Measurements from ENCODE around the gene ABHD1.

Gene ABHD1

DNA sequence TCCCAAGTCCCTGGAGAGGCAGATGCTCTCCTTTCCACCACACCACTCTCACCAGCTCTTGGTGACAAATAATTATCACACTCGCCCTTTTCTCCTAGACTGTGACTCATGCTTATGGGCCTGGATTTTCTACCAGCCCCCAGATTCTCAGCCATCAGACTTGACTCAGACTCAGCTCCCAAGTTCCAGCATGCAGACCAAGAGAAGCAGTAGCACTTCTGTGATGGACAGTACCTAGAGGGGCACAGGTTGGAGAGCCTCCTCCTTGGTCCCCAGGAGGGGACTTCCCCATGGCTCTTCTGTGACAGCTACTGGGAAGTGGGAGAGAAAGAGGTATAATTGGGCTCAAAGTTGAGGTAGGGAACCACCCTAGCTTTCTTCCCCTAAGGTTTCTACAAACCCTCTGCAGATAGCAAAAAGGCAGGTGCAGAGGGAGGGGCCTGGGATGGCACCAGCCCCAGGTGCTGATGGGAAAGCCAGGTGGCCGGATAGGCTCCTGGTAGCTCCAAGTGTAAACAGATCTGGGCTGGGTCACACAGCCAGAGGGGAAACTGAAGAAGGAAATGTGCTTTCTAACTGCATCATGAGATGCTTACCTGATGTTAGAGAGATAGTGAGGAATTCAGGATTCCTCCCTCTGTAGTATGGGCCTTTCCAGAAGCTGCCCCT, 29.3 kb downstream of the ABHD1 start:
- H3K4me3 ChIP-seq (ENCODE audit: low read length), result no peak overlapping the region
- TF ChIP-seq, protein P1, sequence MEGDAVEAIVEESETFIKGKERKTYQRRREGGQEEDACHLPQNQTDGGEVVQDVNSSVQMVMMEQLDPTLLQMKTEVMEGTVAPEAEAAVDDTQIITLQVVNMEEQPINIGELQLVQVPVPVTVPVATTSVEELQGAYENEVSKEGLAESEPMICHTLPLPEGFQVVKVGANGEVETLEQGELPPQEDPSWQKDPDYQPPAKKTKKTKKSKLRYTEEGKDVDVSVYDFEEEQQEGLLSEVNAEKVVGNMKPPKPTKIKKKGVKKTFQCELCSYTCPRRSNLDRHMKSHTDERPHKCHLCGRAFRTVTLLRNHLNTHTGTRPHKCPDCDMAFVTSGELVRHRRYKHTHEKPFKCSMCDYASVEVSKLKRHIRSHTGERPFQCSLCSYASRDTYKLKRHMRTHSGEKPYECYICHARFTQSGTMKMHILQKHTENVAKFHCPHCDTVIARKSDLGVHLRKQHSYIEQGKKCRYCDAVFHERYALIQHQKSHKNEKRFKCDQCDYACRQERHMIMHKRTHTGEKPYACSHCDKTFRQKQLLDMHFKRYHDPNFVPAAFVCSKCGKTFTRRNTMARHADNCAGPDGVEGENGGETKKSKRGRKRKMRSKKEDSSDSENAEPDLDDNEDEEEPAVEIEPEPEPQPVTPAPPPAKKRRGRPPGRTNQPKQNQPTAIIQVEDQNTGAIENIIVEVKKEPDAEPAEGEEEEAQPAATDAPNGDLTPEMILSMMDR (conservative IDR thresholded peaks at IDR 0.05; ENCODE audit: low read depth, low read length), result no peak
- no peak for DNase-seq (ENCODE audit: low read depth)

DNA sequence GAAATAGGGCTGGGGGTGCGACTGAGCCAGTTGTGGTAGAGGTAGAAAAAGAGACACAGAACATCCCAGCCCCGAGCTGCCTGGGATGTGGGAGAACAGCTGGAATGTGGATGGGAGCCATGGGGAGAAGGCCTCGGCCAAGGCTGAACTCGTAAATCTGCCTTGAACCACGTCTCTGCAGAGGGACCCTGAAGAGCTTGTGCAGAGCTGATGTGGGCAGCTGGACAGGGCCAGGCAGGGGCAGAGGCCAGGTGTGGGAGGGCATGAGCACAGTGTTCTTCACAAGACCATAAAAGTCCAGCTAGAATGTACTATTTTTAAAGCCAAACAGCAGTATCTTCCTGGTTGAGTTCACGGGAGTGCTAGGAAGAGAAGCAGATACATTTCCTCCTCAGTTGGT, 30.9 kb downstream of the ABHD1 start:
- no peak overlapping the region for H3K4me3 ChIP-seq (ENCODE audit: low read length)
- no peak for DNase-seq (ENCODE audit: low read depth)
- TF ChIP-seq, protein P1 (conservative IDR thresholded peaks at IDR 0.05; ENCODE audit: low read depth, low read length), result no peak

DNA sequence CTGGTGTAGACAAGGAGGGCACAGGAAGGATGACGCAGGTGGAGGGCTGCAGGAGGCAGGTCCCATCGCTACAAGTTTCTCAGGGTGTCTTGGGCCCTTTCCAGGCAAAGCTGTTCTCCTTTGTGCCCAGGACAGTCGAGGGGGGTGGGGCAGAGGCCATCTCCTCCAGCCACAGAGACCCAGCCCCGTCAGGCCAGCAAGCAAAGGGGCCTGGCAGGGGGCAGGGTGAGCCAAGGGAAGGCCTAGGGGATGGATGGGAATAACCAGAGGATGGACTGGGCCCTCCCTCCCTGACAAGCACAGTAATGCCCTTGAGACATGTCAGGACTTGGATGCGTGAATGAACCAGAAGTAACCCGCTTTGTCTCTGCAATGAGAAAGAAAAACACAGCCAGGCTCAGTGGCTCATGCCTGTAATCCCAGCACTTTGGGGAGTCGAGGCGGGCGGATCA, 31.5 kb downstream of the ABHD1 start:
- no peak overlapping the region for H3K4me3 ChIP-seq (ENCODE audit: low read length)
- TF ChIP-seq, protein P1 (conservative IDR thresholded peaks at IDR 0.05; ENCODE audit: low read depth, low read length), result no peak
- no peak for DNase-seq (ENCODE audit: low read depth)

DNA sequence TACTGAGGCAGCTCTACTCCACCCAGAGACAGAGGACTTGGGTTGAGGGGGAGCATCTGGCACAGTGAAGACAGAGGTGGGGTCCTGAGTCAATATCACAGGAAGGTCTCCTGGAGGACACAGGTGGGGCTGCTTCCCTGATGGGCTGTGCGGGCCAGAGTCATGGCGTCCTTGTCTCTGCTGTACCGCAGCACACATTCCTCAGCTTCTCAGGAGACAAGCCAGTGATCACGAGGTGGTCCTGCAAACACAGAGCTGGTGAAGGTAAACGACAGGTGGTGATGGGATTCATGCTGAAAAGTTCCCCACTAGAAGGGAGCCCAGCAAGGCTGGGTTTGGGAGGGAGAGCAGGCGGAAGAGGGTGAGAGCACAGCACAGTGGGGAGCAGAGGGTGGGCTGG, 34.9 kb downstream of the ABHD1 start:
- TF ChIP-seq, protein P1 (conservative IDR thresholded peaks at IDR 0.05; ENCODE audit: low read depth, low read length), result no peak
- no peak for DNase-seq (ENCODE audit: low read depth)
- no peak overlapping the region for H3K4me3 ChIP-seq (ENCODE audit: low read length)

DNA sequence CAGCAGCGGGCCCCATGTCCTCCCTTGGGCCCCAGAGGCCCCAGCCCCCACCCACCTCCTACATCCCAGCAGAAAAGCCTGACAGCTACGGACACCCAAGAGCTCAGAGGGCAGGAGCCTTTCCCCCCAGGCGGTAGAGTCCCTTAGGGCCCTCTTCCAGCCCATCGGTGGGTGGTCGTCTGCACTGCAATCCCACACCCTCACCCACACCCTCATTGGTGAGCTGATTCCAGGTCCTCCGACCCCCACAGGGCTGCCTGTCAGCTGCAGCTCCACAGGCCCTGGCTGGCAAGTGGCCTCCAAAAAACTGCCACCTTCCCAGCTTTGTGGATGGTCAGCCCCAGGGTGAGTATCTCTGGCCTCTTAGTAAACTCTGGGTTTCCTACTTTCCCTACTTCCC, 35.7 kb downstream of the ABHD1 start:
- TF ChIP-seq, protein P1 (conservative IDR thresholded peaks at IDR 0.05; ENCODE audit: low read depth, low read length), result no peak
- DNase-seq (ENCODE audit: low read depth), result no peak
- no peak overlapping the region for H3K4me3 ChIP-seq (ENCODE audit: low read length)

DNA sequence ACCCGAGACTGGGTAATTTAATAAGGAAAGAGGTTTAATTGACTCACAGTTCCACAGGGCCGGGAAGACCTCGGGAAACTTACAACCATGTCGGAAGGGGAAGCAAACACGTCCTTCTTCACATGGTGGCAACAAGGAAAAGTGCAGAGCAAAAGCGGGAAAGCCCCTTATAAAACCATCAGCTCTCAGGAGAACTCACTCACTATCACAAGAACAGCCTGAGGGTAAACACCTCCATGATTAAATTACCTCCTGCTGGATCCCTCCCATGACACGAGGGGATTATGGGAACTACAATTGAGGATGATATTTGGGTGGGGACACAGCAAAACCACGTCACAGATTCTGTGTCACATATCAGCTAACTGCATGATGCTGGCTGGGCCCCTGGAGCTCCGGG, 36.6 kb downstream of the ABHD1 start:
- TF ChIP-seq, protein P1 (conservative IDR thresholded peaks at IDR 0.05; ENCODE audit: low read depth, low read length), result no peak
- DNase-seq (ENCODE audit: low read depth), result no peak
- no peak overlapping the region for H3K4me3 ChIP-seq (ENCODE audit: low read length)

All from retinal pigment epithelial cell (primary cell).